ENCODE results near the gene CPSF3.
"Not testable (repeated sequence)": the region's sequence is repeated elsewhere in the genome, so short reads cannot be mapped to it uniquely, and the experiment has no call there.

CPSF3 gene

GRCh38 chr2:9483107-9483506, 59.7 kb downstream of the CPSF3 start:
- DNase-seq, result no peak
- intact Hi-C loops (cut with DNase I), result no loop called here

GRCh38 chr2:9484533-9484932, 61.1 kb downstream of the CPSF3 start:
- no peak for DNase-seq
- intact Hi-C loops (cut with DNase I), result no loop called here

GRCh38 chr2:9488583-9489547, 65.4 kb downstream of the CPSF3 start:
- DNase-seq, result peak in 1 of 42 donors; percentile 30
- intact Hi-C loops (cut with DNase I), result no loop called here

- DNase-seq, result no peak
- intact Hi-C loops (cut with DNase I), result no loop called here
Measured at GRCh38 chr2:9490789-9491188, 67.3 kb downstream of the CPSF3 start.

- no peak for DNase-seq
- intact Hi-C loops (cut with DNase I), result no loop called here
Measured at GRCh38 chr2:9492927-9493326, 69.5 kb downstream of the CPSF3 start.

GRCh38 chr2:9493478-9493877, 70.0 kb downstream of the CPSF3 start:
- DNase-seq, result no peak
- intact Hi-C loops (cut with DNase I), result no loop called here

- intact Hi-C loops (cut with DNase I), result no loop called here
- DNase-seq, result no peak
Measured at GRCh38 chr2:9494081-9494480, 70.6 kb downstream of the CPSF3 start.

GRCh38 chr2:9497017-9497416, 73.6 kb downstream of the CPSF3 start:
- intact Hi-C loops (cut with DNase I), result no loop called here
- peak in 7 of 42 donors; percentile 13 to 49 (median 28) for DNase-seq

- peak in 1 of 42 donors; percentile 5 for DNase-seq
Measured at GRCh38 chr2:9498210-9498609, 74.8 kb downstream of the CPSF3 start.

GRCh38 chr2:9508931-9509330, 85.5 kb downstream of the CPSF3 start:
- intact Hi-C loops (cut with DNase I), result no loop called here

More at GRCh38 chr2:9498210-9498609, 74.8 kb downstream of the CPSF3 start:
- intact Hi-C loops (cut with DNase I), result no loop called here

GRCh38 chr2:9513946-9514345, 90.5 kb downstream of the CPSF3 start:
- DNase-seq; intact Hi-C loops (cut with DNase I): not testable (repeated sequence)

More at GRCh38 chr2:9508931-9509330, 85.5 kb downstream of the CPSF3 start:
- peak in 1 of 42 donors; percentile 35 for DNase-seq

GRCh38 chr2:9517118-9517782, 93.8 kb downstream of the CPSF3 start:
- intact Hi-C loops (cut with DNase I), result no loop called here
- DNase-seq, result no peak

- intact Hi-C loops (cut with DNase I), result no loop called here
- peak in 1 of 42 donors; percentile 14 for DNase-seq
Measured at GRCh38 chr2:9518163-9518562, 94.7 kb downstream of the CPSF3 start.

GRCh38 chr2:9518780-9519179, 95.3 kb downstream of the CPSF3 start:
- no peak for DNase-seq
- intact Hi-C loops (cut with DNase I), result no loop called here

- DNase-seq, result peak in 1 of 42 donors; percentile 25
- intact Hi-C loops (cut with DNase I), result no loop called here
Measured at GRCh38 chr2:9519250-9519649, 95.8 kb downstream of the CPSF3 start.

Measured in head of caudate nucleus (tissue), 42 donors.